Osteoblast (primary cell): ENCODE measurements around the gene ZRANB1. TPM values are rescaled to one million over a fixed set of nuclear protein-coding genes. Genes with fewer than 3 reads are reported as not detected.

ENCODE experiments used
- DNase-seq: peaks from one replicate; pipeline ENCODE4 v3.0.0; 2011; ENCODE audit warnings: low spot score, mixed read lengths; ENCODE audit not compliant: insufficient read length; ENCODE audit errors: missing footprints
- H2AFZ ChIP-seq: 2 replicates; pipeline ENCODE4 v1.6.0; 2011; ENCODE audit warnings: mild to moderate bottlenecking, low read length
- H3K27ac ChIP-seq: 2 replicates; pipeline ENCODE4 v1.5.1; 2011; ENCODE audit warnings: mild to moderate bottlenecking, low read depth, low read length, moderate library complexity
- H3K27me3 ChIP-seq: 2 replicates; pipeline ENCODE4 v1.6.0; 2012; ENCODE audit warnings: mild to moderate bottlenecking, control low read depth, inconsistent platforms, low read length, moderate library complexity; ENCODE audit not compliant: insufficient read depth
- H3K36me3 ChIP-seq: 2 replicates; pipeline ENCODE4 v1.5.1; 2011; ENCODE audit warnings: mild to moderate bottlenecking, low read length, control low read depth, moderate library complexity; ENCODE audit not compliant: insufficient read depth
- H3K4me1 ChIP-seq: 2 replicates; pipeline ENCODE4 v1.5.1; 2011; ENCODE audit warnings: mild to moderate bottlenecking, low read length, control low read depth, moderate library complexity; ENCODE audit not compliant: insufficient read depth
- H3K4me2 ChIP-seq: 2 replicates; pipeline ENCODE4 v1.6.0; 2011; ENCODE audit warnings: mild to moderate bottlenecking, low read length; ENCODE audit not compliant: insufficient read depth
- H3K4me3 ChIP-seq: fragments of 200-600 bp; sonication (generic); 3 replicates; pipeline ENCODE4 v1.5.1; 2012; ENCODE audit warnings: mild to moderate bottlenecking, low read length, inconsistent platforms; ENCODE audit not compliant: insufficient read depth
- H3K79me2 ChIP-seq: 2 replicates; pipeline ENCODE4 v1.6.0; 2012; ENCODE audit warnings: mild to moderate bottlenecking, low read length, control low read depth, inconsistent platforms; ENCODE audit not compliant: insufficient read depth
- H3K9me3 ChIP-seq: 2 replicates; pipeline ENCODE4 v1.5.1; 2011; ENCODE audit warnings: low read depth, low read length, control low read depth
- H4K20me1 ChIP-seq: 2 replicates; pipeline ENCODE4 v1.6.0; 2012; ENCODE audit warnings: mild to moderate bottlenecking, low read length, control low read depth; ENCODE audit not compliant: insufficient read depth
- CTCF ChIP-seq: IDR thresholded peaks from 2 replicates; pipeline ENCODE4 v1.5.1; 2011; ENCODE audit warnings: mild to moderate bottlenecking, low read depth, low read length, moderate library complexity; ENCODE audit errors: extremely low read depth
- total RNA-seq: library from RNA; depleted of rRNA; stranded (reverse); fragments of >200 nt; gene quantifications from 2 replicates; pipeline ENCODE4 v1.2.3, GENCODE V29; 2012

Gene ZRANB1
- total RNA-seq, 1 donor = 34.7 TPM

- Histone ChIP-seq H3K27ac (no peak overlapping the region), H3K4me2 (no peak overlapping the region), H3K9me3 (no peaks in the 10 kb centered on the region), H4K20me1 (peaks cover 42% of the 10 kb centered on the region), H3K79me2 (peaks cover 59% of the 10 kb centered on the region), H3K36me3 (peaks cover 19% of the 10 kb centered on the region), H3K4me3 (no peak overlapping the region), H2AFZ (no peak overlapping the region), H3K27me3 (no peaks in the 10 kb centered on the region), H3K4me1 (peaks cover 16% of the 10 kb centered on the region)
- no peak for DNase-seq
- TF ChIP-seq CTCF = no peak
Measured at GRCh38 chr10:125003901-125004467, 62.1 kb downstream of the ZRANB1 start.

GRCh38 chr10:125004571-125005311 lies 62.8 kb downstream of the ZRANB1 start:
- no peaks in the 10 kb centered on the region for H3K9me3 ChIP-seq
- H3K79me2 ChIP-seq = peaks cover 64% of the 10 kb centered on the region
- TF ChIP-seq CTCF = no peak
- peaks cover 9% of the 10 kb centered on the region for H3K4me1 ChIP-seq
- H3K27me3 ChIP-seq = no peaks in the 10 kb centered on the region
- no peak overlapping the region for H3K4me2 ChIP-seq
- H4K20me1 ChIP-seq = peaks cover 43% of the 10 kb centered on the region
- H2AFZ ChIP-seq = no peak overlapping the region
- peaks cover 22% of the 10 kb centered on the region for H3K36me3 ChIP-seq
- no peak overlapping the region for H3K27ac ChIP-seq
- no peak overlapping the region for H3K4me3 ChIP-seq
- peak; percentile 72 for DNase-seq

GRCh38 chr10:125005312-125006187 lies 63.6 kb downstream of the ZRANB1 start:
- Histone ChIP-seq H2AFZ (no peak overlapping the region), H3K27ac (no peak overlapping the region), H4K20me1 (peaks cover 43% of the 10 kb centered on the region), H3K27me3 (no peaks in the 10 kb centered on the region), H3K4me1 (peaks cover 2% of the 10 kb centered on the region), H3K36me3 (peaks cover 20% of the 10 kb centered on the region), H3K79me2 (peaks cover 67% of the 10 kb centered on the region), H3K4me3 (no peak overlapping the region), H3K4me2 (no peak overlapping the region), H3K9me3 (no peaks in the 10 kb centered on the region)
- no peak for TF ChIP-seq CTCF
- DNase-seq = peak; percentile 79
